ENCODE measurements around the gene HBG2.
"Not testable (repeated sequence)": the region's sequence is repeated elsewhere in the genome, so short reads cannot be mapped to it uniquely, and the experiment has no call there.

Gene HBG2

GRCh38 chr11:5250543-5251204 is 3.9 kb downstream of the HBG2 start:
- in situ Hi-C loops (cut with MboI; ENCODE audit: low sequenced_read_pairs): no loop called here

GRCh38 chr11:5249807-5250396 is 4.7 kb downstream of the HBG2 start, which contains the start of gene HBG1:
HBG1 (minus strand) TSS chr11:5249857; CDS start chr11:5249804, 53 bp downstream.
- in situ Hi-C loops (cut with MboI; ENCODE audit: low sequenced_read_pairs): not testable (repeated sequence)

GRCh38 chr11:5248498-5248897 is 6.1 kb downstream of the HBG2 start:
- in situ Hi-C loops (cut with MboI; ENCODE audit: low sequenced_read_pairs): not testable (repeated sequence)

- in situ Hi-C loops (cut with MboI; ENCODE audit: low sequenced_read_pairs): no loop called here
These were observed 6.9 kb downstream of the HBG2 start for GRCh38 chr11:5247472-5248192.

GRCh38 chr11:5246772-5247471 is 7.7 kb downstream of the HBG2 start:
- in situ Hi-C loops (cut with MboI; ENCODE audit: low sequenced_read_pairs): no loop called here

GRCh38 chr11:5245155-5245554 is 9.4 kb downstream of the HBG2 start:
- in situ Hi-C loops (cut with MboI; ENCODE audit: low sequenced_read_pairs): no loop called here

- in situ Hi-C loops (cut with MboI; ENCODE audit: low sequenced_read_pairs): no loop called here
These were observed 10.8 kb downstream of the HBG2 start for GRCh38 chr11:5243816-5244180.

GRCh38 chr11:5242933-5243815 is 11.4 kb downstream of the HBG2 start:
- in situ Hi-C loops (cut with MboI; ENCODE audit: low sequenced_read_pairs): no loop called here

- in situ Hi-C loops (cut with MboI; ENCODE audit: low sequenced_read_pairs): no loop called here
These were observed 12.4 kb downstream of the HBG2 start for GRCh38 chr11:5242208-5242607.

- in situ Hi-C loops (cut with MboI; ENCODE audit: low sequenced_read_pairs): no loop called here
These were observed 13.1 kb downstream of the HBG2 start for GRCh38 chr11:5241458-5241857.

- in situ Hi-C loops (cut with MboI; ENCODE audit: low sequenced_read_pairs): no loop called here
These were observed 14.1 kb downstream of the HBG2 start for GRCh38 chr11:5240458-5240857.

GRCh38 chr11:5240056-5240455 is 14.5 kb downstream of the HBG2 start:
- in situ Hi-C loops (cut with MboI; ENCODE audit: low sequenced_read_pairs): no loop called here

- in situ Hi-C loops (cut with MboI; ENCODE audit: low sequenced_read_pairs): no loop called here
These were observed 15.5 kb downstream of the HBG2 start for GRCh38 chr11:5239046-5239445.

GRCh38 chr11:5238486-5238885 is 16.1 kb downstream of the HBG2 start:
- in situ Hi-C loops (cut with MboI; ENCODE audit: low sequenced_read_pairs): no loop called here

GRCh38 chr11:5237420-5237819 is 17.2 kb downstream of the HBG2 start:
- in situ Hi-C loops (cut with MboI; ENCODE audit: low sequenced_read_pairs): no loop called here

GRCh38 chr11:5235364-5236095 is 19.1 kb downstream of the HBG2 start:
- in situ Hi-C loops (cut with MboI; ENCODE audit: low sequenced_read_pairs): no loop called here

- in situ Hi-C loops (cut with MboI; ENCODE audit: low sequenced_read_pairs): no loop called here
These were observed 20.2 kb downstream of the HBG2 start, which contains the start of gene HBD for GRCh38 chr11:5234381-5234834. HBD (minus strand) TSS chr11:5234483; CDS start chr11:5234433, 50 bp downstream.

GRCh38 chr11:5233307-5233706 is 21.3 kb downstream of the HBG2 start:
- in situ Hi-C loops (cut with MboI; ENCODE audit: low sequenced_read_pairs): no loop called here

GRCh38 chr11:5232821-5233220 is 21.8 kb downstream of the HBG2 start:
- in situ Hi-C loops (cut with MboI; ENCODE audit: low sequenced_read_pairs): no loop called here

- in situ Hi-C loops (cut with MboI; ENCODE audit: low sequenced_read_pairs): no loop called here
These were observed 22.4 kb downstream of the HBG2 start for GRCh38 chr11:5232176-5232575.

Data from HL-60/S4 treated with retinoic acid at 250 ng/mL for 4 days and 3 days (cell line).